Measurements from ENCODE around the gene EPHA8.

DNA sequence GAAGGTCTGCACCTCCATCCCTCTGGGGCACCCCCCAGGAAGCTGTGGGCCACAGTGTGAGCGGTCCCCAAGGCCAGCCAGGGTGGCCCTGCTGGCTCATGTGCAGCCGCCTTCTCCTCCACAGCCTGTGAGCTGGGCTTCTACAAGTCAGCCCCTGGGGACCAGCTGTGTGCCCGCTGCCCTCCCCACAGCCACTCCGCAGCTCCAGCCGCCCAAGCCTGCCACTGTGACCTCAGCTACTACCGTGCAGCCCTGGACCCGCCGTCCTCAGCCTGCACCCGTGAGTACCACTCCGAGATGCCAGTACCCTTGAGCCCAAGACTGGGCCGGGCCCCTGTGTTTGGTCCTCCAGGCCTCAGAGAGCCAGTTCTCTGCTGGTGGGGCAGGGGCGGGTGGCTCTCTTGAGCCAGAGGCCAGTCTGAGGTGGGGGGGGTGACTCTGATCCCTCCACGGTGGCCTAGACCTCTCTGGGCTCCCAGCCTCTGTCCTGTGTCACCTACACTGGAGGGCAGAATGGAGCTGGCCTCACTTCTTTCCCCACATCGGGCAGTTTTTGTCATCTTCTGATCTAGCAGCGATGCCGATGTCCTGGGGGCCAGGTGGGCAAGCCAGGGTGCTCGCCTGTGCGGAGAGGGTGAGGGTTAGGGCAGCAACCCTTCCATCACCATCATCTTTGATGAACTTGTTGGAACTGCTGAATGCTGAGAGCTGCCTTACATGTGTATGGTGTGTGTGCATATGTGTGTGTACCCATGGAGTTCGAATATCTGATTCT, 23.3 kb downstream of the EPHA8 start:
- TF ChIP-seq, protein P1, sequence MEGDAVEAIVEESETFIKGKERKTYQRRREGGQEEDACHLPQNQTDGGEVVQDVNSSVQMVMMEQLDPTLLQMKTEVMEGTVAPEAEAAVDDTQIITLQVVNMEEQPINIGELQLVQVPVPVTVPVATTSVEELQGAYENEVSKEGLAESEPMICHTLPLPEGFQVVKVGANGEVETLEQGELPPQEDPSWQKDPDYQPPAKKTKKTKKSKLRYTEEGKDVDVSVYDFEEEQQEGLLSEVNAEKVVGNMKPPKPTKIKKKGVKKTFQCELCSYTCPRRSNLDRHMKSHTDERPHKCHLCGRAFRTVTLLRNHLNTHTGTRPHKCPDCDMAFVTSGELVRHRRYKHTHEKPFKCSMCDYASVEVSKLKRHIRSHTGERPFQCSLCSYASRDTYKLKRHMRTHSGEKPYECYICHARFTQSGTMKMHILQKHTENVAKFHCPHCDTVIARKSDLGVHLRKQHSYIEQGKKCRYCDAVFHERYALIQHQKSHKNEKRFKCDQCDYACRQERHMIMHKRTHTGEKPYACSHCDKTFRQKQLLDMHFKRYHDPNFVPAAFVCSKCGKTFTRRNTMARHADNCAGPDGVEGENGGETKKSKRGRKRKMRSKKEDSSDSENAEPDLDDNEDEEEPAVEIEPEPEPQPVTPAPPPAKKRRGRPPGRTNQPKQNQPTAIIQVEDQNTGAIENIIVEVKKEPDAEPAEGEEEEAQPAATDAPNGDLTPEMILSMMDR (IDR thresholded peaks at IDR 0.05), result no peak
- TF ChIP-seq POLR2AphosphoS5 (IDR thresholded peaks at IDR 0.05) (no peak), POLR2A (IDR thresholded peaks at IDR 0.05) (no peak)
